HG03095 (cell line): ENCODE data around the gene SMDT1.
"Not testable (repeated sequence)": the region's sequence is repeated elsewhere in the genome, so short reads cannot be mapped to it uniquely, and the experiment has no call there.

ENCODE experiments used
- ATAC-seq: cut with Tn5 transposase; IDR thresholded peaks from one replicate; pipeline ENCODE4 v1.9.1; 2021; ENCODE audit warnings: moderate library complexity; ENCODE audit not compliant: unreplicated experiment

Gene SMDT1

DNA sequence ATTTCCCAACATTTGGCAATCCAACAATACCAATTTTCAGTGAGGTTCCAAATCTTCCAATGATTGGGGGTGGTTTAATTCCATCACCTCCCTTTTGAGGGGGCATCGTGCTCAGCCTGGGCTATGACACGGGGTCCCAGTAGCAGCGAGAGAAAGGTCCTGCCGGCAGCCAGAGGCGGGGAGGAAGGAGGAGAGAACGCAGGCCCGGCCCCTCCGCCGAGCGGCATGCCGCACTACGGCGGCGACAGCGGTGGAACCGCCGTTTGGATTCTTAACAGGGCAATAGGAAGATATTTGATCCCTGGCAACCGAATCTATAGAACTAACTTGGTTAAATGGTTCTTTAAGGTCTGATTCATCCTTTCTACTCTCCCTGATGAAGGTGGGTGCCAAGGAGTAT lies 29.3 kb downstream of the SMDT1 start:
- no peak for ATAC-seq

DNA sequence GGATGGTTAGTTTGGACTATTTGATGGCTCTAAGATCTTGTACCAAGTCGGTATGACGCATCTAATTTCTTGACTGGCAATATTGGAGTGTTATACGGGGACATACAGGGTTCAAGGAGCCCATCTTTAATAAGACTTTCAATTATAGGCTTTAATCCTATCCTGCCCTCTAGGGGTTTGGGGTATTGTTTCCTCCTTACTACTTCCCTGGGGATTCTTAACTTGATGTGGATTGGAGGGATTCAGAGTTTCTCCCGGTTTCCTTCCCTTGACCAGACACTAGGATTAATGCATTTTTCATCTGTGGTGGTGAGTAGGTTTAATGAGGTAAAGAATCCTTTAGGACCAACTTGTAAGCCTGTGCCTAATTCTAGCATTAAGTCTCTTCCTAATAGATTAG lies 32.3 kb downstream of the SMDT1 start:
- ATAC-seq = no peak

DNA sequence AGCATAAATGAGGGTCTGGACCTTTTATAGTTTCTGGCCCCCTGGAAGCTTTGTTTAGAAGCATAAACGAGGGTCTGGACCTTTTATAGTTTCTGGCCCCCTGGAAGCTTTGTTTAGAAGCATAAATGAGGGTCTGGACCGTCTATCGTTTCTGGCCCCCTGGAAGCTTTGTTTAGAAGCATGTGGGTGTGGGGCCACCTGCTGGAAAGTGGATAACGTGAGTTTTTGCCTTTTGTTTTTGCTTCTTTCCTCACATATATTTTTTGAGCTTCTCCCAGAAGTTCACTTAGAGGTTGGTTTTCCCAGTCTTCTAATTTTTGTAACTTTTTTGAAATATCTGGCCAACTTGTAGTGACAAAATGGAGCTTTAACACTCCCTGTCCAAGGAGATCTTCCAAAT lies 33.3 kb downstream of the SMDT1 start:
- not testable (repeated sequence) for ATAC-seq

DNA sequence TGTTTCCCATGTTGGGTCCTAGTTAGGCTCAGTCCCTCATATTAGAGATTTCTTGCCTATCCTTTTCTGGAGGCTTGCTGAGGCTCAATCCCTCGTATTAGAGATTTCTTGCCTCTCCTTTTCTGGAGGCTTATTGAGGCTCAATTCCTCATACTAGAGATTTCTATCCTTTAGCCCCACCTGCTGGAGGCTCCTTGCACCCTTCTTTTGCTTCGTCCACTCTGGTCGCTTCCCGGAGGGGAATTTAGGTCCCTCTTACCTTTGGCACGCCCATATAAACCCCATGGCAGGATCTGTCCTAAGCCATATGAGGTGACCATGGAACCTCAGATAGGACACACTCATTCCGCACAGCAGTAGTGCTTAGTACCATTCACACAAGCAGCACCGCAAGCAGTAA lies 35.2 kb downstream of the SMDT1 start:
- ATAC-seq = no peak

DNA sequence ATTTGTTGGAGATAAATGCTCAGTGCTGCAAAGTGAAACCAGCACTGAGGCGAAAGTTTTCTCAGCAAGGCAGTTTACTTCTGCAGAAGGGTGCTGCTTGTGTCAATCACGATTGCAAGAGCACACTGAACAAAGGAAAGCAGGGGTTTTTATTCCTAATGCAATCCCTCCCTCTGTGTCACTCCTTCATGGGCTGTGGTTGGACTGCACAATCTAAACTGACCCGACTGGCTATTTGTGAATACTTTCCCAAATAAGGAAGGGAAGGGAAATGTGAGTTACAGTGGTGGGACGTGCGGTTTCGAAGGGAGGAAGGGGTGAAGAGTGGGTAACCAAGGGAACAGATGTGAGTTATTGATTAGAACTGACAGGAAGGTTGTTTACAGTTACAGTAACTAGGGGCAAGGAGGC lies 35.9 kb downstream of the SMDT1 start:
- not testable (repeated sequence) for ATAC-seq

DNA sequence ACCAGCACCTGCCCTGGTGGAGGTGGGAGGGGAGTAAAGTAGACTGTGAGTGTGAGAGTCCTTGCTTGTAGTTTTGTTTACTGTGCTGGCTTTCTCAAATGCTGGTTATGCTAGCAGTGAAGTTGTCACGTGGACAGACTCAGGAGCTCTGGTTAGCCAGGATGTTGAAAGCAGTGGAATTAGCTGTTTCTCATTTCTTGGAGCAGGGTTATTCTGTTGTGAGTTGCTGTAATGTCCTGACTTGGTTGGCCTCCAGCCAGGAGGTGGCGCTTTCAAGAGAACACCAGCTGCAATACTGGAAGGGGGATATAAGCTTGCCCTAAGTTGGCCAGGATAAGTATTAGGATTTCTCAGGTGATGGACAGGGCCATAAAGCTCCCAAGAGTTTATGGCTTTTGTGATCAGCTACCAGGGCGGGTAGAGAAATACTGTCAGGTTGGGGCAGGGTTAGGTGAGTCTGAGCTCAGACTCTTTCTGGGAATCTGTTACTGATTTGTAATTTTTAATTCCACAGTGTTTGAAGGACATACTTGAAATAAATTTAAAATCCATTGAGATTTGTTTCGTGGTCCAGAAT lies 37.4 kb downstream of the SMDT1 start:
- ATAC-seq = no peak

DNA sequence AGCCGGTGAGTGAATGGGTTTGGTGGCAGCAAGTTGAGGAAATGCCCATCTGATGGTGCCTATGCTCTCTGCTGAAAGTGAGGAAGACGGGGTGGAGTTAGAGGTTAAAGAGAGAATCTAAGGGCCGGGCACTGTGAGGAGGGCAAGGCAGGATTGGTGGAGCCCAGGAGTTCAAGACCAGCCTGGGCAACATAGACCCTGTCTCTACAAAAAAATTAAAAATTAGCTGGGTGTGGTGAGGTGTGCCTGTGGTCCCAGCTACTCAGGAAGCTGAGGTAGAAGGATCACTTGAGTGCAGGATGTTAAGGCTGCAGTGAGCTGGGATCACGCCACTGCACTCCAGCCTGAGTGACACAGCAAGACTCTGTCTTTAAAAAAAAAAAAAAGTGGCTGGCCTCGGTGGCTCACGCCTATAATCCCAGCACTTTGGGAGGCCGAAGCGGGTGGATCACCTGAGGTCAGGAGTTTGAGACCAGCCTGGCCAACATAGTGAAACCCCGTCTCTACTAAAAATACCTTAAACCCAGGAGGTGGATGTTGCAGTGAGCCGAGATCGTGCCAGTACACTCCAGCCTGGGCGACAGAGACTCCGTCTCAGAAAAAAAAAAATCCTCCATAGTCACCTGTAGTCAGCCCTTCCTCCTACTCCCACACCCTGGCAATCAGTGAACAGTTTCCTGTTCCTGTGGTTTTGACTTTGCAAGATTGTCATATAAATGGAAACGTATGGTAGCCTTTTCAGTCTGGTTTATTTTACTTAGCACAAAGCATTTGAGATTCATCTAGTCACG lies 40.9 kb downstream of the SMDT1 start:
- ATAC-seq = not testable (repeated sequence)

DNA sequence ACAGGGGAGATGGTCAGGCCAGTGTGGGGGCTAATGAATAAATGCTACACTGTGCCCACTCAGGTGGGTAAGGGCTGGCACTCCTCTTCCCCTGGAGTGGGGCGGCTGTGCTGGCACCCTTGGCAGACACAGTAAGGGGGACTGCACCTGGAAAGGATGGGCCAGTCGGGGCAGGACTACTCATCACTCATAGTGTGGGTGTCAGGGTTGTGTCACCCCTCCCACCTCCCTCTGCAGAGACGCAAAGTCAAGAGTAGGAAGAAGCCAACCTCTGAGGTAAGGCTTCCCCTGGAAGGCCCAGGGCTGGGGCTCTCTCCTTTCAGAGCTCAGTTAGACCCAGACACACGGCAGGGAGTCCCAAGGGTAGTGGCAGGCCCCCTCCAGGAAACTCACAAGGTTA lies 44.0 kb downstream of the SMDT1 start:
- ATAC-seq = not testable (repeated sequence)

DNA sequence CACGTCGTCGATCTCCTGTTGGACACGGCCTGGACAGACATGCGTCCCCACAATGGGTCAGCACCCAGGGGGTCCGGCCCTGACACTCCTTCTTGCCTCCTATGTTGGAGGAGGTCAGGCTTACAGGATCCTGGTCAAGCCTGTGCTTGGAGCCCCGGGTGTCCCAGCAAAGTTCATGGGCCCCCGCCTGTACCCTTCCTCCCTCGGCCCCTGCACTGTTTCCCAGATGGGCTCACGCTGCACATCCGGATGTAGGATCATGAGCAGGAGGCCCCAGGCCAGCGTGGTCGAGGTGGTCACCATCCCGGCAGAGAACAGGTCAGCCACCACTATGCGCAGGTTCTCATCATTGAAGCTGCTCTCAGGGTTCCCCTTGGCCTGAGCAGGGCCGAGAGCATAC lies 48.1 kb downstream of the SMDT1 start:
- ATAC-seq = no peak

DNA sequence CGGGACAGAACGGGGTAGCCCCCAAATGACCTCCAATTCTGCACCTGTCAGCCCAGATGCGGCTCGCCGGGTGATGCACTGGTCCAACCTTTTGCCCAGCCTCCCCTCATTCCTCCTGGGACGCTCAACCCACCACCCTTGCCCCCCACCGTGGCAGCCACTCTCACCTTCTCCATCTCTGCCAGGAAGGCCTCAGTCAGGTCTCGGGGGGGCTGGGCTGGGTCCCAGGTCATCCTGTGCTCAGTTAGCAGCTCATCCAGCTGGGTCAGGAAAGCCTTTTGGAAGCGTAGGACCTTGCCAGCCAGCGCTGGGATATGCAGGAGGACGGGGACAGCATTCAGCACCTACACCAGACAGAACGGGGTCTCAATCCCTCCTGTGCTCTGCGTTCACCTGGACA lies 48.5 kb downstream of the SMDT1 start:
- not testable (repeated sequence) for ATAC-seq

DNA sequence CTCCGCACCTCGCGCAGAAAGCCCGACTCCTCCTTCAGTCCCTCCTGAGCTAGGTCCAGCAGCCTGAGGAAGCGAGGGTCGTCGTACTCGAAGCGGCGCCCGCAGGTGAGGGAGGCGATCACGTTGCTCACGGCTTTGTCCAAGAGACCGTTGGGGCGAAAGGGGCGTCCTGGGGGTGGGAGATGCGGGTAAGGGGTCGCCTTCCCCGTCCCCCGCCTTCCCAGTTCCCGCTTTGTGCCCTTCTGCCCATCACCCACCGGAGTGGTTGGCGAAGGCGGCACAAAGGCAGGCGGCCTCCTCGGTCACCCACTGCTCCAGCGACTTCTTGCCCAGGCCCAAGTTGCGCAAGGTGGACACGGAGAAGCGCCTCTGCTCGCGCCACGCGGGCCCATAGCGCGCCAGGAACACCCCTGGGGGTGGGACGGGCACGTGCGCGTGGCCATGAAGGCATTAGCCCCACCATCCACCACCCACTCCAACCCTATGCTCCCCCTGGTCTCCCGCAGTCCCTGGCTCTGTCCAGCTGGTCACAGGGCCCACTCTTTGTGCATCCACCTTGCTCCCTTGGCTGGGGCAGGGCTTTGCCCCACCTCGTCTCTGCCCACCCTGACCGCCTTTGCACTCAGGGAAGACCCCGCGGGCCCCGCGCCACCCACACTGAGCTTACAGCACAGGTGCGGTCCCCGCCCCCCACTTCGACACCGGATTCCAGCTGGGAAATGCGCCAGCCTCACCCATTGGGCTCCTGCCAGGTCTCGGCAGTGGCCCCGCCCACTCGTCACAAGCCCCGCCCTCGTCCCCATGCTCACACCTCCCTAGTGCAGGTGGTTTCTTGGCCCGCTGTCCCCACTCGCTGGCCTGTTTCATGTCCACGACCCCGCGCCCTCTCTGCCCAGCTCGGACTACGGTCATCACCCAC lies 49.5 kb downstream of the SMDT1 start:
- ATAC-seq = not testable (repeated sequence)

DNA sequence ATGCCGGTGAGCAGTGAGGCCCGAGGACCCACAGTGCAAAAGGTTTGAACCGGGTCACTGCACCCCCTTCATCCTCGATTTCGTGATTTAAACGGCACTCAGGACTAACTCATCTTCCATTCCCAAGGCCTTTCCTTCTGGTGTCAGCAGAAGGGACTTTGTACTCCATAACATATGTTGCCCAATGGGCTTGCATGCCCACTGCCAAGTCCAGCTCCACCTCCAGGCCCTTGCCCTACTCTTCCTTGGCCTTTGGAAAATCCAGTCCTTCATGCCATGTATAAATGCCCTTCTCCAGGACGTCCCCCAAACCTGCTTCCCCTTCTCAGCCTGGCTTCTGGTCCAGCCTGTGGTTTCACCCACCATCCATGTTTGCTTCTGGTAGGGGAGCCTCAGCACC lies 50.7 kb downstream of the SMDT1 start:
- not testable (repeated sequence) for ATAC-seq

DNA sequence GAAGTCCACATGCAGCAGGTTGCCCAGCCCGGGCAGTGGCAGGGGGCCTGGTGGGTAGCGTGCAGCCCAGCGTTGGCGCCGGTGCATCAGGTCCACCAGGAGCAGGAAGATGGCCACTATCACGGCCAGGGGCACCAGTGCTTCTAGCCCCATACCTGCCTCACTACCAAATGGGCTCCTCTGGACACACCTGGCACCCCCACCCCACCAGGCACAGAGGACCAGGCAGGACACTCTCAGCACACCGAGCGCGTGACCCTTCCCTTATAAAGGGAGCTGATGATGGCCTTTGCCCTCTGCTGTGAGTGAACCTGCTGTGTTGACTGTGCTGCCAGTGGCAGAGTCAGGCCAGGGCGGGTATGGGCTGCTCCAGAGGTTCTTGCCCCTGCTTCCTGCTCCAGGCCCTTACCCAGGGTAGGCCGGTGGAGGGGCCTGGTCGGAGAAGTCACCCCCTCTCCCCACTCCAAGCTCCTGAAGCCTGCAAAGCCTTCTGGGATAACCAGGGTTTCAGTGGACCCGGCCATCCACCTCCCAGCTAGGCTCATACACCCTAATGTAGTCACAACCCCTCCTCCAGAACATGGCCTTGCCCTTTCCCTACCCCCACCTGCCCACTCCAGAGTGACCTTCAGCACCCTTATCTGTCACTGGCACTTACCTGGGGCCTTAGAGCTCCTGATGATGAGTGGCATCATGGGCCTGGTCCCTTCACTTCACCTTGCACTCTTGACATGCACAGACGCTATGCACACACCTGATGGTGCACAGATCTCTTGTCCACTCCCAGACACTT lies 51.3 kb downstream of the SMDT1 start, which contains the start of gene CYP2D6:
Gene CYP2D6 (minus strand): TSS at position 172 of the 793 bp plus-strand sequence. CDS start 19 bp downstream, at position 153.
- not testable (repeated sequence) for ATAC-seq

DNA sequence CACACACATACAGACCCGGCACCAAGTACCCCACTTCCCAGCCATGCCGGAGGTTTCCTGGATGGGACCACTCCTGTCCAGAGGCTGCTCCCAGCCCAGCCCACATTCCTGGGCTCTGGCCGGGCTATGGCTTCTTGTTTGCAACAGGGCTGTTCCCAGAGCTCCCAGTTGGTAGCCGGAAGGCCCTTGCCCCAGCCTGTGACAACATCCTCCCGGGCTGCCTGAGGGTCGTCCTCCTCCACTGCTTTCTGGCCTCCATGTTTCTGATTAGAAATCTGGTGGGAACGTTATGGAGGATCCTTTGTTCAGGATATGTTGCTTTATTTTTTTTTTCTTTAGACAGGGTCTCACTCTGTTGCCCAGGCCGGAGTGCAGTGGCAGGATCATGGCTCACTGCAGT lies 52.1 kb downstream of the SMDT1 start:
- ATAC-seq = no peak

DNA sequence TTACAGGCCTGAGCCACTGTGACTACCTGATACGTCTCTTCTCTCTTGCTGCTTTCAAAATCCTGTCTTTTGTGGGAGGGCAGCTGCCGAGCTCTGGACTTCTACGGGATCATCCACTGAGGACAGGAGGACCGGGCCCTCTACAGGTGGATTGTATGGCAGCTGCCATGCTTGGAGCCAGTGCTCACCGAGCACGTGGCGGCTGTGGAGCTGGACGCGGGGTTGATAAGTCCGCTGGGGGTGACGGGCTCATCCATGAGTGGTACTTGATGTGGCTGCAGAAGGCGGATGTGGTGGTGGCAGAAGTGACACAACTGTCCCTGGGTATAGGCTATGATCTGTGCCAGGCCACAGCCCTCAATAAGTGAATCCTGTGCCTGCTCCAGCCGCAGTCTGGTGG lies 53.0 kb downstream of the SMDT1 start:
- no peak for ATAC-seq
